NCI-H187 treated with DMSO at 0.1 percent for 48 hours (cell line): ENCODE data around the gene MVB12A.

ENCODE experiments used
- DNase-seq: peaks from one replicate; lab custom pipeline; 2025; lab: John Stamatoyannopoulos, UW

The MVB12A gene

DNA sequence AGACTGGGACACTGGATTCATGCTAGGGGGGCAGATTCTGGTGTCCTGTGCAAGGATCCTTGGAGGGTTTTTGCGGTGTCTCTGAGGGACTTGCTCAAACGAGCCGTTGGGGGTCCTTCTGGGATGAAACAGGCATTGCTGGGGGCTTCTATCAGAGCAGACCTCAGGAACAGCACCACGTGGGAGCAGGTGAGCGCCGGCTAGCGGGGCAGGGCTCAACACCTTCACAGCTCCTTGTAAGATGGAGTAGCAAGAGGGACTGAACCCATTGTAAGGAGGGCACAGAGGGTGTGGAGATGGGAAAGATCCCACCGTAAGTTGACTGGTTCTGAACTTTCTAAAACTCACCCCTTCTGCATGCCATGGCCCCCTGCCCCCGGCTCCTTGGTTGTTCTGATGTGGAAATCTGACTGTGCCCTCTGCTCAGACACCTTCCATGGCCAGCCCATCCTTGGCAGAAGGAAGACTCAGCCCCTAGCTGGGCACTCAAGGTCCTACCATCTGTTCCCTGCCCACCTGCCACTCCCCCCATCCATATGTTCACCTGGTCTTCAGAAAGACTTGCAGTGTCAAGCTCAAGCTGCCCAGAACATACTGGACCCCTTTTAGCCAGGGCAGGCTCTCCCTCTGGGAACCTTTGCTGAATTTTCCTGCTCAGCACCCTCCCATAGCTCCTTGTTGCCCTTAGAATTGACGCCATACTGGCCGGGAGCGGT, 51.7 kb downstream of the MVB12A start:
- no peak for DNase-seq

DNA sequence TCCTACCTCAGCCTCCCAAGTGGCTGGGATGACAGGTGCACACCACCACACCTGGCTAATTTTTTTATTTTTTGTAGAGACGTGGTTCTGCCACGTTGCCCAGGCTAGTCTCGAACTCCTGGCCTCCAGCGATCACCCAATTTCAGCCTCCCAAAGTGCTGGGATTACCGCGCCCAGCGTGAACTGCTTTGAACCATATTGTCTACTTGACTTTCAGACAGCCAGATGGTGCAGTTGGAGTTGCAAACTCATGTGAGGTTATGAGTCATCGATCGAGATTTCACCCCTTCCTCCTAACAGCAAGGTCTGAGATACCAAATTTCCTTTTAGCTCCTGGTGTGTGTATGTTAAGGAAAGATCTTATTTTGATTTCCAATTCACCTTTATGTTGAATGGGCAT, 53.2 kb downstream of the MVB12A start:
- no peak for DNase-seq
